NCI-H1105 (cell line): Measurements from ENCODE around the gene FAM181B.
"Not testable (repeated sequence)": the region's sequence is repeated elsewhere in the genome, so short reads cannot be mapped to it uniquely, and the experiment has no call there.

ENCODE experiments used
- DNase-seq: peaks from one replicate; lab custom pipeline; 2025; lab: John Stamatoyannopoulos, UW

FAM181B gene

DNA sequence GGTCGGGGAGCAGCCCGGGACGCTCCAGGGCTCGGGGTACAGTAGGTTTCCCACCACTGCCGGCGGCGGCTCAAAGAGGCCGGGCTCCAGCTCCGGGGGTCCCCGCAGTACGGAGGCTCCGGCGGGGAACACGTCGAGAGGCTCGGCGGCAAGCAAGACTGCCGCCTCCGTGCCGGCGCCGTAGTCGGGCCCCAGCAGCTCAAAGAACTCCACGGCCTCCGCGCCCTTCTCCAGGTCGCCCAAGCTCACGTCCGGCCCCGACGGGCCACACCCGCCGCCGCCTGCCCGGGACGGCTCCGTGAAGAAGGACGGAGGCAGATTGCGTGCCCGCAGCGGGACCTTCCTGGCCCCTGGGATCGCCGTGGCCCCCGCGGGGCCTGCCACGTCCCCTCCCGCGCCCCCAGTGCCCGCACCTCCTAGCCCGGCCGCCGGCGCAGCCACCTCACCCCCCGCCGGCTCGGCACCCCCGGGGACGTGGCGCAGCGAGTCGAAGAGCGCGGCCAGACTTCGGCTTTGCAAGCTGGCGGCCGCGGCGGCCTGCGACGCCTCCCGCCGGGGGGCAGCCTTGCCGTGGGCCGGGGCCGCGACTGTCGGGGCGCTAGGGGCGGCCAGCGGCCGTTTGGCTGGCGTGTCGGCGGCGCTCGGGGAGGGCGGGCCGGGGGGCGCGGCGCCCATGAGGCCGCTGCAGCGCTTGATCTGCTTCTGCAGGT, 775 bp downstream of the FAM181B start:
- peak; percentile 43 for DNase-seq

DNA sequence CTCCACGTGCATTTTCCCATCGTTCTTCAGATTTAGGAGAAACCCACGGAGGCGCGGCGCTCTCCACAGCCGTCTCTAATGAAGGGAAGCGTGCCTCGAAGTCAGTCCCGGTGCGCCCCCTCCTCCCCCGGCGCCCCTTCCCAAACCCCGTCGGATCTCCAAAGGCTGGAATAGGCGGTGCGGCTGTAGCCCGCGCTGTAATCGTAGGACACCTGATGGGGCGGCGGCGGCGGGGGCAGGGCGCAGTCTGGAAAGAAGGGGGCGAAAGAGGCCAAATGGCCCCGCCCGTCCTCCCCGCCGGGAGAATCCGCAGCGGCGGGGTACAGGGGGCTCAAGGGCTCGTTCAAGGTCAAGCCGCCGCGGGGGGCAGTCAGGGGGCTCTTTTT, 1.3 kb downstream of the FAM181B start:
- no peak for DNase-seq

DNA sequence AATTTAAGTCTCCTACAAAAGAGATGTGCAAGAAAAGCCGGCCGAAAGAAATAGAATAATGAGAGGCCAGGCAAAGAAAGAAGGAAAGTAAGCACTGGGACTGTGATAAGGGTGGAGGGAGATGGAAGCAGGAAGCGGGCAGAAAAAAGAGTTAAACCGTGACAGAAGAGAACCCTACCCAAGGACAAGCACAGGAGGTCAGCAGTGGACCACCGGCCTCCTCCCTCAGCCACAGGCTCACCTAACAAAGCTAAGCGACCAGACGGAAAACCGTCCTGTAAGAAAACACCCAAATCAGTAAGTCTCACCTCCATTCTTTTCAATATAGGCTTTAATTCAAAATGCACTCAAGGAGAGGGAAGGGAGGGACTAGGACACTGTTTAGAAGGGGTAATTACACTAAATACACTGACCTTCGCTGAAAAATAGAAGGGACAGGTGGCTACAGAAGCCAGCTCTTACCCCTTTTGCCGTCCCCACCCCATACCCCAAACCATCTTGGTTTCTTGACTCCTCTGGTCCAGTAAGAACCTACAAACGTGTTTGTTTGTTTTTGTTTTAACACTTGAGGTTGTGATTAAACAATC, 1.9 kb downstream of the FAM181B start:
- DNase-seq = no peak

DNA sequence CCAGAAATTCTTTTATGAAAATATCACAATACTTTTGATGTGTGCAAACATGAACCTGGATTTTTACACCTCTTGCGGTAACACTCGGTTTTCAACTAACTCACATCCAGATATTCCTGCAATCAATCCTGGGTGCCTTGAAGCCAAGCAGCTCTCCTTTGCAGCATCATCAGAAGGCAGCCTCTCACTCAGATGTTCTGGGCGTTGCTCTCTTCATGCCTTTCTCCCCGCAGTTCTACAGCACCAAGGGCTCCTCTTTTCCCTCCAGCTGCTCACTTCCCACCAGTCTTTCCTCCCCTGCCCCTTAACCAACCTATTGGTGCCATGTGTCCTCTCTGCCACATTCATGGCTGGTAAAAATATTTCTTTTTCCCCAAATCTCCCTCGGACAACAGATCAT, 2.9 kb downstream of the FAM181B start:
- DNase-seq = no peak

DNA sequence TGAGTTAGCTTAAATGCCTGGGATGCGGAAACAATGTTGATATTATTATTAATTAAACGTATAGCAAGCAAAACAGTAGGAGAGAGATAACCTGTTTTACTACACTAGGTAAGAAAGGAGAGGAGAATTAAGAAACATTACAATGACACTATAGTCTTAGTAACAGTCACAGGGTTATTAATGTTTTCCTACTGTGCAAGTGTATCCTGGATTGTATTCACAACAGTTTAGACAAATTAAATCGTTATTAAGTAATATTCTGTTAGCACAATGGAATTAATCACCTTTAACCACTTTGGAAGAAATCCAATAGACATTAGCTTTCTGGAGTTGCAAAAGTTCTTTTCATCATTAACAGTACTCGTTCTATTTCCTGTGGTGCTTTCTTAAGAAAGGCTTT, 3.4 kb downstream of the FAM181B start:
- DNase-seq = no peak

DNA sequence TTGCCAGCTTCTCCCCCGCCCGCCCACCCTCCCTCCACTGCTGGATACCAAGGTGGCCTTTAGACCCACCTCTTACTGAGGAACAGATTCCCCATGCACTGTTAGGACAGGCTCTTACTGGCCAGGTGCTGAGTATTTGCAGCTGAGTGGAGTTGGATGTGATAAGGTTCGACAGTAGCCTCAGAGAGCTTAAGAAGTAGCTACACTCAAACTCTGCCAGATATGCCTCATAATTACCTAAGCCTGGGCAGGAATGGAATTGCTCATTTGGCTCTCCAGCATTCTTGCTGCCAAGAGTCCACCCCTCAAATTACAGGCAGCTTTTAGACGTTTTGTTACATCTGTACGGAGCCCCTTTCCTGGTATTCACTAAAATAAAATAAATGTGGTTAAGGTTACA, 9.6 kb downstream of the FAM181B start:
- DNase-seq = no peak

DNA sequence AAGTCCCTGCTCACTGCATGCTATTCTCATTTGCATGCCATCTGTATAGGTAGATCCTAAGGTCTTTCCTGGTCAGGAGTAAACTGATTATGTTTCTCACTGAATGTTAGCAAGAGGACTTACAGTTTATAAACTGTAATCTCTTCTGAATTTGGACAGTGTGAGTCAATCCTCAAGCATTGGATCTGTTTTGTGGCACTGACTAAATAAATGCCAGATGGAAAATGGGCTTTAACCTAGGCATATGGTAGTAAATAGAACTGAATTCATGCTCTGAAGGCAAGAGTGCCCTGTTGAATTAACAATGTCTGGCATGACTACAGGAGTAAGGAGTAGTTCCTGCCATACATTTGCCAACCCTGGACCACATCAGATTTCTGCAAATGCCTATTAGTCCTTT, 11.4 kb downstream of the FAM181B start:
- no peak for DNase-seq

DNA sequence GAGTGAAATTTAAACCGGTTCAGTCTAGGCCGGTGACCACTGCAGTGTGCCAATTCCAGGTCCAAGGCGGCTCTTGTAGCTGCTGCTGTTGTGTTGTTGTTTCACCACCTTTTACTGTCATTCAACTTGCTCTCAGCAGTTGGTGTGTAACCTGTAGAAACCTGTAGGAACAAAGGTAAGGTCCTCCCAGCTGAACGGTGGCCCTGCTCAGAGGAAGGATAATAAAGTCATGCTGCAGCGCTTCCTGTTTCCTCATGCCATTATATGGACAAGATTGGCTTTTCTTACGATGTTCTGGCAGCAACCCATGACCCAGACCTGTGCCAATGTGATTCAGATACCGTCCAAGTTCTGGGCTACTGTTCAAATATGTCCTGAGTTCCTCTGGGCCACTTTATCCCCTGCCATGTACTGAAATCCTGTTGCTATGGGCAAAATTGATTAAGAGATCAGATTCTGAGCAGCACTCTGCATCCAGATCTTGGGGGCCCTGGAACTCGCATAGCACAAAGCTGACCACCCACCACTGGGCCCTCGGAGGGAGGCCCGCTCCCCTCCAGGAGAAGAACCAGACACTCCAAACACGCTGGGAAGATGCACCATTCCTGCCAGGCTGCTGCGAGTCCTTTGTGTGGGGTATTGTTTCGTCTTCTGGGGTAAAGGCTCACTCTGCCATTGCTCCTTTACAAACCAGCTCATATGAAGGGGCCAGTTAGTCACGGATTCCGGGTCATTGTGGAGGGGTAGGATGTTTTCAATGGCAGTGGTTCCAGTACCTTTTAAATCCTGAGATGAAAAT, 13.2 kb downstream of the FAM181B start:
- no peak for DNase-seq

DNA sequence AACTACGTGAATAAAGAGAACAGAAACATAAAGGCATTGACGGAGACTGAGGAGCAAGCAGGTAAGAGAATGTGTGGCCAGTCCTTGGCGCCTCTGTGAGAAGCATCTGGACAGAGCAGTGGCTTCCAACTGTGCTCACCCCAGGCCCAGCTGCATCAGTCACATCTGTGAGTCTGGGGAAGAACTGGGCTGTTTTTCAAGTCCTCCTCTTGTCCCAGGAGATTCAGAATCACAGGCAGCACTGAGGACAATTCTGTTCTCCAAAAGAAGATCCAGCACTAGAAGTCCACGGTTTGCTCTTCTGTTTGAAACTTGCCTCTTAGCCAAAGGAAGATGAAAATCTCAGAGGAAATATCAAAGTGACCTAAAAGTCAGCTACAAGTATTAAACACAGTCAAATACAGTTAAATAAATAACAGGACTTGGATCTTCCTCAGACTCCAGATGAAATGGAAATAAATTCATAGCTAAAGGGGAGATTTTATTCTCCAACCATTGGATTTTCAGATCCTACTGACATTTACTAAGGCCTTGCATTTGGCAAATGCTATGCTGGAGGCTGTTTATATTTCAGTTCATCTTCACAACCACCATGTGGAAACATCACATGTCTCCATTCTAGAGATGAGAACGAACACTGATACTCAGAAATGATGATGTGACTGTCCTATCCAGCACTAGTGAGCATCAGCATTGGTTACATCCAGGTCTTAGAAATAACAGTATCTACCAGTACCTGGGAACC, 14.1 kb downstream of the FAM181B start:
- no peak for DNase-seq

DNA sequence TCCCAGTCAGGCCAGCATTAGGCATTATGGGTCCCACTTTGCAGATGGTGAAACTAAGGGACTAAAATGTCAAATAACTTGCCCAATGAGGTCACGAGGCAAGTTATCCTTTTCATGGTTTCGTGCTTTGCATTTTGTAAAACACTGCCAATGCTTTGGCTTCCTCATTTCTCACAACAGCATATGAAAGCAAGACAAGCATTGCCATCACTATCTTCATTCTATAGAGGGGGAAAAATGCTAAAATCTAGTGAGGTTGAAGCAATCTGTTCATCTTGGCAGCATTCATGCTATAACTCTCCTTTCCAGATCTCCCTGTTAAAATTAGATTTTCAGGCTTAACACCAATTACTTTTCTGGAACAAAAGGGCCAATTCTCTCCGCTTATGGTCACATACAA, 14.8 kb downstream of the FAM181B start:
- no peak for DNase-seq

DNA sequence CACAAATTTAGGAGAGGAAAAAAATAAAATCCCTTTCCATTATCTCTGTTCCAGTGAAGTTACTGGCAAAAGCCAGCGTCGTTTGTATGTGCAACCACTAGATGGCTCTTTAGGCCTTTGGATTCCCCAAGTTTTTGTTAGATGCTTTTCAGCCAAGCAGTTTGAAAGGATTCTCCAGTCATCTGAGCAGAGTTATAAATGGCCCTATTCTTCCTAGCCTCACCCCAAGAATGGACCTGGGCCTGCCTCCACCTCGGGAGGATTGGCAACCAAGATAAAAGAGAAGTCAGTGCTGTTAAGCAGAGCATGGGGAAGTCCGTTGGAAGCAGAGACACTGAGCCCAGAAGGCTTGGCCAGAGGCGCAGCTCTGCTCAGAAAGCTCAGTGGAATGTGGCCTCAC, 15.4 kb downstream of the FAM181B start:
- DNase-seq = peak; percentile 38

DNA sequence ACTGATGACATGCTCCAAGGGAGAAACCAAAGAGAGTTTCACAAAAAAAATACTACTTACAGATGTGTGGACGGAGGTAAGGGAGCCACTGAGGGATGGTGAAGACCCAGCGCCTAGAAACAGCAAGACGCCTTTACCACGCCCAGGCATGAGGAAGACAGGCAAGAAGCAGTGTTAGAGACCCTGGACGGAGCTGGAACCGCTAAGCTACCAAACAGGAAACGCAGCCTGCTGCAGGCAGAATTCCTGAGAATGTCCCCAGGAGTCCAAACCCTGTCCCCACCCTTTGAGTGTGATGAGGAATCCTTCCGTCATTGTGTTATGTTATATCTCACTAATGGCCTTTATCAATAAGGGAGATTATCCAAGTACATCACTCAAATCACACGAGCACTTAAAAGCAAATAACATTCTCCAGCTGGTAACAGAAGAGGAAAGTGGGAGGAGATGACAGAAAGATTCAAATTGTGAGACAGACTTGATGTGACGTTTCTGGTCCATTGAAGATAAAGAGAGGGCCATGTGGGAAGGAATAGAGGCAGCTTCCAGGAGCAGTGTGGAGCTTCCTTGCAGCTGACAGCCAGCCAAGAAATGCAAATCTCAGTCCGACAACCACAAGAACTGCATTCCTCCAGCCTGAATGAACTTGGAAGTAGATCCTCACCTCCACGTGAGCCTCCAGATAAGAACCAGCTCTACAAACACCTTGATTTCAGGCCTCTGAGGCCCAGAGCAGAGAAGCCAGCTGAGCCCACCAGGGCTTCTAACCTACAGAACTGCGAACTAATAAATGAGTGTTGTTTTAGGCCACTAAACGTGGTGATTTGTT, 19.1 kb downstream of the FAM181B start:
- no peak for DNase-seq

DNA sequence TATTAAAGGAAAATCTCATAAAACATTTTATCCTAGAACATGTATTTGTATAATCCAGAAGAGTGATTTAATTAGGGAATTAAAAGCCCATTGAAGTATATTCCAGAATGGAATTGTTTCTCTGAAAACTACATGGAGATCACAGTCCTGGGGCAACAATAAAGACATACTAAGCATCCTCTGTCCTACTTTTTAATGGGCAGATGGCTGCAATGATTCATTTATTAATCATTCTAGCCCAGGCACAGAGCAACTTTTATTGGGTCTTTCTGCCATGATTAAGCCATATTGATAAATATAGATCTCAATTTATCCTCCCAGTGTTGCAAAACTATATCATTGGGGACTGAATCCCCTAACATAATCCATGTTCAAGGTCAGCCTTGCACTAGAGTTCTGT, 22.0 kb downstream of the FAM181B start:
- DNase-seq = no peak

DNA sequence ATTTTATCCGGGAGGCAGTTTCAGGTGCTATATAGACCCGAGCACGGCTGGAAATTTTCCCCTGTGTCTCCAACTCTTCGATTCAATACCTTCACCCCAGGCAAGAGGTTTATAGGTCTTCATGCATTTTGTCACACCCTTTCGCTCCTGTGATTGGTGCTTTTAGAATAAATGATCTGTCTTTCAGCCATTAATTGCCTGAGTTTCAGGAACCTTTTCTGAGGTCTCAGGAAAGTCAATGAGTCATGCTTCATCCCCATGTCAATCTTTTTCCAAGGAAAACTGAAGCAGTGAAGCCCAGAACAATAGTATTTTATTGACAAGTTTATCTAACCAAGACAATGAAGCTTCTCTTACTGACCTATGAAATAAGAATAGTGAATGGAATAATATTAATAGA, 29.9 kb downstream of the FAM181B start:
- DNase-seq = no peak

DNA sequence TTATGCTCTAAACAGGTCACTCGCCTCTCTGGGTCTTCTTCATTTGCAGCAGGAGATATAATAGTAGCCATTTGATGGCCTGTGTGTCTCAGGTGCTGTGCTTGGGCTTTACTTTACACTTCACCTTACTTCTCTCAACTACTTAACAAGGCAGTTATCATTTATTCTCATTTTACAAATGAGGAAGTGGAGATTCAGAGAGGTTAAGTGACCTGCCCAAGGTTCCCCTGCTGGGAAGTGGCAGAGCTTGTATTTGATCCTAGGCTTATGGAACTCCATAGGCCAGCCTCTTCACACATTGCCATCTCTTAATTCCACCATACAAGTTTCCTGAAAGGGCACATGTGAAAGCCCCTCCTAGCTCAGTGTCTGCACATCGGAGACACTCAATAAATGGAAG, 30.4 kb downstream of the FAM181B start:
- no peak for DNase-seq

DNA sequence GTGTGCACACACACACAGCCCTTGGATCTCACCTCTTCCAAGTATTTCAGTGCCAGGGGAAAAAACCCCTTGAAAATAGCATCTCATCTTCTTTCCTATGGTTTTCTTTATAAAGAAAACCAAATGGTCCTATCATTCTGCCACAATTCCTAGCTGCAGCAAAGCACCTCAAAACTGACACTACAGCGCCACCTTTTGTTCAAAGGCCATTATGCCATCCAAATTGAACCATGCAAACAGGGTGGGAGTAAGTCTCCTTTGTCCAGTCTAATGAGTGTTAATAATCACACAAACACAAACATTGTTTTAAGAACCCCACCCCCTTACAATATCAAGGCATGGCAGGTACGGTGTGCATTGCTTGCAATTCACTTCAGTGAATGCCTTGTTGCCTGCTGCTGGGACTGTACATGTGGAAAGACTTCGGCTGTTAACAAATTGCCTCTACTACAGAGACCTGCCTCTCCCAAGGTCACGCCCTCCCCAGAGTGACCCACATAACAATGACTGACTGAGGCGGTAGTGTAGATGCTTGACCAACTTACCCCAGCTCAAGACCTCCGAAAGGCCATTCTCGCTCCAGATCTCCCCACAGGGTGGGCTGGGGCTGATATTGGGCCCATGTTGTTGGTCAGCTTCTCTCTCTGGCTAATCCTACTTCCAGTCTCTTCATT, 31.7 kb downstream of the FAM181B start:
- DNase-seq = peak; percentile 46

DNA sequence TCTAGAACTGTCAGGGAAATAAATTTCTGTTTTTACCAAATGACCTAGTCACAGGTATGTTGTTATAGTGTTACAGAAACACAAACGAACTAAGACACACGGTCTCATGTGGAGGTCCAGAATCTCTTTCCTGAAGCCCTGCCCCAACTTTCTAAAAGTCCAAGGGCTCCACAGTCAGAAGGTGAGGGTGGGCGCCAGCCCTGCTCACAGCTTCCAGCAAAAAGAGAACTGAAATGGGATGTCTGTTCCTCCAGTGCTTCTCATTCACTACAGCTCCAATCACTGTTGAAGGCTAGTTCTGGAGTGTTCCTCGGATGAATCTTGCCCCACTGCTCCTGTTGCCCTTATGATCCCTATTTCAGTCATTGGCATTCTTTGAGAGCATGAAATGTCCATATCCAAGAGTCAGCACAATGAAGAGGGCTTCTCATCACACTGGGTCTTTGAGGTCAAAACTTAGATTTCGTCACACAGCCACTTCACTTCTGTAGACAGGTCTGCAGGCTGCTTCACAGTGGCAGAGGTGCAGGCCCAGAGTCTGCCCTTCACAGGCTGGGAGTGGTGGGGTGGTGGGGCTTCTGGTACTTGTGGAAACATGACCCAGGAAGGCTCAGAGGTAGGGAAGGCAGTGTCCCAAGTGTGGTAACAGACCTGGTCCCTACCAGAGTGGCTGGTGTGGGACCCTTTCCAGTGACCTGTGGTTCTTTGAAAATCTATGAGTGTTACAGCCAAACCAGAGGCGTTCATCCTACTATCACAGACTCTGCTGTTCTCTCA, 34.9 kb downstream of the FAM181B start:
- DNase-seq = no peak

DNA sequence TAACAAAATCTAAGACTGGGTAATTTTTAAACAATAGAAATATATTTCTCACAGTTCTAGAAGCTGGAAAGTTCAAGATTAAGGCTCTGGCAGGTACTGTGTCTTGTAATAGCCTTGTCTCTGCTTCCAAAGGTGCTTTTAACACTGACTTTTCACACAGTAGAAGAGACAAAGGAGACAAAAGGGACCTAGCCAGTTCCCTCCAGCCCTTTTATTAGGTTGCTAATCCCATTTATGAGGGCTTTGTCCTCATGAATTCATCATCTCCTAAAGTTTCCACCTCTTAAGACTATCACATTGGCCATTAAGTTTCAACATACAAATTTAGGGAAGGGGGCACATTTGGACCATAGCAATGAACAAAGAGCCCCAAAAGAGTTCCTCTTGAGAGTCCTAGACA, 40.7 kb downstream of the FAM181B start:
- no peak for DNase-seq

DNA sequence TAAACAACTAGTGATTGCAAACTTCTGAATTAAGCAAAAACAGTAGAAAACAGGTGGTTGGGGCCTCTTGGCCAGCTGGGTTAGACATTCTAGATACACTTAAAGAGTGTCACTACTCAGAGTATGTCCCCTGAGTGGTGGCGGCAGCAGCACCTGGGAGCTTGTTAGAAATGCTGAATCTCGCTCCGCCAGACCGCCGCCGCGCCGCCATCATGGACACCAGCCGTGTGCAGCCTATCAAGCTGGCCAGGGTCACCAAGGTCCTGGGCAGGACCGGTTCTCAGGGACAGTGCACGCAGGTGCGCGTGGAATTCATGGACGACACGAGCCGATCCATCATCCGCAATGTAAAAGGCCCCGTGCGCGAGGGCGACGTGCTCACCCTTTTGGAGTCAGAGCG, 44.3 kb downstream of the FAM181B start:
- not testable (repeated sequence) for DNase-seq

DNA sequence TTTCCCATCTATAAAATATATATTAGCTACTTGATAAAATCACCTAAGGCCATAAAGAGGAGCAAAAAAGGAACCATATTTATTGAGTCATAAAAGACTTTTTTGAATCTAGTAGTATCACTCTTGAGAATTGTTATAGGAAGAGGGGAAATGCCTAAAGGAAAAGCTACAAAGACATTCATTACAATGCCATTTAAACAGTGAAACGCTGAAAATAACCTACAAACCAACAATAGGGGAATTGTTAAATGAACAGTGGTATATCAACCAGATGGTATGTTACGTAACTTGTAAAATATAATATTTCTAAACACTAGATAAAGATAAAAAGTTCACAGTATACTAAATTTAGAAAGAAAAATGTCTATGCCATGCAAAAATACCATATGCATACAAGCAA, 47.5 kb downstream of the FAM181B start:
- DNase-seq = no peak
